Adrenal gland (tissue), 5 donors: Measurements from ENCODE around the gene BRSK2.

ENCODE experiments used
- POLR2A ChIP-seq, 2 donors: fragments of 450-650 bp; IDR thresholded peaks; one replicate each; pipeline ENCODE4 v1.6.1; 2017; ENCODE audit warnings: antibody characterized with exemption in 2 of 2, mild to moderate bottlenecking in 2 of 2, moderate library complexity in 1 of 2
- TF ChIP-seq, protein P1 (sequence below), 6 experiments: fragments of 450-650 bp in 4 of 6; fragments of 200-600 bp in 2 of 6; sonication (generic) in 1 of 6; IDR thresholded peaks; 1 replicate in 5 of 6; 2 replicates in 1 of 6; pipeline versions ENCODE4 v1.5.1 to v1.8.0; 2016 to 2021; ENCODE audit warnings: antibody characterized with exemption in 6 of 6, mild to moderate bottlenecking in 2 of 6, moderate library complexity in 1 of 6
- donor health status: DM: no; HTN: no; CAD: no.

GRCh38 chr11:1472180-1473005, 82.7 kb downstream of the BRSK2 start:
- TF ChIP-seq, protein P1, sequence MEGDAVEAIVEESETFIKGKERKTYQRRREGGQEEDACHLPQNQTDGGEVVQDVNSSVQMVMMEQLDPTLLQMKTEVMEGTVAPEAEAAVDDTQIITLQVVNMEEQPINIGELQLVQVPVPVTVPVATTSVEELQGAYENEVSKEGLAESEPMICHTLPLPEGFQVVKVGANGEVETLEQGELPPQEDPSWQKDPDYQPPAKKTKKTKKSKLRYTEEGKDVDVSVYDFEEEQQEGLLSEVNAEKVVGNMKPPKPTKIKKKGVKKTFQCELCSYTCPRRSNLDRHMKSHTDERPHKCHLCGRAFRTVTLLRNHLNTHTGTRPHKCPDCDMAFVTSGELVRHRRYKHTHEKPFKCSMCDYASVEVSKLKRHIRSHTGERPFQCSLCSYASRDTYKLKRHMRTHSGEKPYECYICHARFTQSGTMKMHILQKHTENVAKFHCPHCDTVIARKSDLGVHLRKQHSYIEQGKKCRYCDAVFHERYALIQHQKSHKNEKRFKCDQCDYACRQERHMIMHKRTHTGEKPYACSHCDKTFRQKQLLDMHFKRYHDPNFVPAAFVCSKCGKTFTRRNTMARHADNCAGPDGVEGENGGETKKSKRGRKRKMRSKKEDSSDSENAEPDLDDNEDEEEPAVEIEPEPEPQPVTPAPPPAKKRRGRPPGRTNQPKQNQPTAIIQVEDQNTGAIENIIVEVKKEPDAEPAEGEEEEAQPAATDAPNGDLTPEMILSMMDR (IDR thresholded peaks at IDR 0.05), result no peak
- TF ChIP-seq POLR2A (IDR thresholded peaks at IDR 0.05), result no peak
